Adrenal gland (tissue), 12 donors: ENCODE results near the gene FADS2. TPM values are rescaled to one million over a fixed set of nuclear protein-coding genes. Genes with fewer than 3 reads are reported as not detected.

Experiments used
- DNase-seq, 7 donors: peaks; one replicate each; pipeline ENCODE4 v3.0.0-alpha.2; 2019 to 2020
- H3K27ac ChIP-seq, 5 donors: fragments of 200-600 bp; sonication (generic) in 4 of 5; 1 replicate in 3 of 5; 2 replicates in 2 of 5; pipeline versions ENCODE4 v1.5.1 to v1.8.0; 2016 to 2020; ENCODE audit warnings: mild to moderate bottlenecking in 1 of 5
- H3K27me3 ChIP-seq: fragments of 200-600 bp; 2 replicates; pipeline ENCODE4 v1.8.0; 2021
- H3K36me3 ChIP-seq, 2 donors: fragments of 200-600 bp; replicated peaks in 1 of 2; 1 replicate in 1 of 2; 2 replicates in 1 of 2; pipeline versions ENCODE4 v1.5.1 to v1.8.0; 2018 to 2022
- H3K4me1 ChIP-seq, 2 donors: fragments of 200-600 bp; replicated peaks in 1 of 2; 1 replicate in 1 of 2; 2 replicates in 1 of 2; pipeline versions ENCODE4 v1.5.1 to v1.8.0; 2018 to 2021
- H3K4me3 ChIP-seq, 4 donors: fragments of 200-600 bp; sonication (generic) in 3 of 4; one replicate each; pipeline ENCODE4 v1.5.1; 2016 to 2018
- H3K9me3 ChIP-seq, 3 donors: fragments of 200-600 bp; sonication (generic) in 1 of 3; replicated peaks in 1 of 3; 1 replicate in 2 of 3; 2 replicates in 1 of 3; pipeline versions ENCODE4 v1.5.1 to v1.8.0; 2016 to 2021
- POLR2A ChIP-seq, 2 donors: fragments of 450-650 bp; IDR thresholded peaks; one replicate each; pipeline ENCODE4 v1.6.1; 2017; ENCODE audit warnings: antibody characterized with exemption in 2 of 2, mild to moderate bottlenecking in 2 of 2, moderate library complexity in 1 of 2
- WGBS, 4 donors: extraction: QIAGEN DNeasy Blood & Tissue Kit in 2 of 4; methylation state at CpG; one replicate each; pipeline versions ENCODE4 v1.1.5 to v1.1.7; 2013 to 2017; 5-methylcytosine and 5-hydroxymethylcytosine counted together
- intact Hi-C, 2 donors: fragments of 100-400 bp; cut with DNase I; formaldehyde crosslinking; loops; one replicate each; pipeline versions ENCODE4 v1.14.1 to v1.15.0; 2022 to 2023
- polyA plus RNA-seq, 3 donors: library from polyadenylated mRNA; stranded (reverse); fragments of 200-250 nt in 2 of 3; fragments of 350-450 nt in 1 of 3; fragmentation: Illumina TruSeq in 1 of 3; extraction: RNeasy Lipid Tissue Mini Kit (QIAGEN cat#74804) in 1 of 3; gene quantifications; one replicate each; pipeline ENCODE4 v1.2.3, GENCODE V29; 2013 to 2014
- total RNA-seq, 9 donors: library from RNA; depleted of rRNA in 4 of 9; stranded (reverse); fragments of >200 nt in 4 of 9; fragments of 120-200 nt in 1 of 9; fragmentation: NEBNext Ultra II Directional in 1 of 9; extraction: Animal tissue kit (Norgen Biotek cat#: 25700) in 1 of 9; gene quantifications; one replicate each; pipeline versions ENCODE4 v1.1.0 to v1.2.4, GENCODE V29; 2013 to 2023
- TF ChIP-seq, protein P1 (sequence below), 6 experiments: fragments of 450-650 bp in 4 of 6; fragments of 200-600 bp in 2 of 6; sonication (generic) in 1 of 6; IDR thresholded peaks; 1 replicate in 5 of 6; 2 replicates in 1 of 6; pipeline versions ENCODE4 v1.5.1 to v1.8.0; 2016 to 2021; ENCODE audit warnings: antibody characterized with exemption in 6 of 6, mild to moderate bottlenecking in 2 of 6, moderate library complexity in 1 of 6
- donor health status: healthy with polysubstance abuse.
- donor health status: Bipolar disorder and iron deficiency.
- donor health status: DM: yes; HTN: yes; CAD: no.
- donor health status: DM: no; HTN: no; CAD: no.
- donor health status: DM: no; HTN: no; CAD: no.
- donor health status: DM: yes; HTN: yes; CAD: no.

Gene FADS2
- total and polyA plus RNA-seq, 12 donors: 134 to 1,327 (median 488) TPM

DNA sequence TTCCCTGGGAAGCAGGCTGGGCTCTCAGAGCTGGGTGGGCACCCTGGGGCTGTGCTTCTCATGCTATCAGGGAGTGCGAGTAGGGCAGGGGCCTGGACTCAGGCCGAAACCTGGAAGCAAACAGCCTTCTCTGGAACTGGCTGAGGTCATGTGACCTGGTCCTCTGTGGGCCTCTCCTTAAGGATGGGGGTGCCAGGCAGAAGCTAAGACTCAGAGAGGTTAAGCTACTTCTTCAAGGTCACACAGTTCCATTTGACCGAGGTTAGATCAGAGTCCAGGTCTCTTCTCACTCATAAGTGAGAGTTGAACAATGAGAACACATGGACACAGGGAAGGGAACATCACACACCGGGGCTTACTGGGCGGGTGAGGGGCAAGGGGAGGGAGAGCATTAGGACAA, 55.8 kb downstream of the FADS2 start:
- no peak for TF ChIP-seq POLR2A (IDR thresholded peaks at IDR 0.05)
- TF ChIP-seq, protein P1, sequence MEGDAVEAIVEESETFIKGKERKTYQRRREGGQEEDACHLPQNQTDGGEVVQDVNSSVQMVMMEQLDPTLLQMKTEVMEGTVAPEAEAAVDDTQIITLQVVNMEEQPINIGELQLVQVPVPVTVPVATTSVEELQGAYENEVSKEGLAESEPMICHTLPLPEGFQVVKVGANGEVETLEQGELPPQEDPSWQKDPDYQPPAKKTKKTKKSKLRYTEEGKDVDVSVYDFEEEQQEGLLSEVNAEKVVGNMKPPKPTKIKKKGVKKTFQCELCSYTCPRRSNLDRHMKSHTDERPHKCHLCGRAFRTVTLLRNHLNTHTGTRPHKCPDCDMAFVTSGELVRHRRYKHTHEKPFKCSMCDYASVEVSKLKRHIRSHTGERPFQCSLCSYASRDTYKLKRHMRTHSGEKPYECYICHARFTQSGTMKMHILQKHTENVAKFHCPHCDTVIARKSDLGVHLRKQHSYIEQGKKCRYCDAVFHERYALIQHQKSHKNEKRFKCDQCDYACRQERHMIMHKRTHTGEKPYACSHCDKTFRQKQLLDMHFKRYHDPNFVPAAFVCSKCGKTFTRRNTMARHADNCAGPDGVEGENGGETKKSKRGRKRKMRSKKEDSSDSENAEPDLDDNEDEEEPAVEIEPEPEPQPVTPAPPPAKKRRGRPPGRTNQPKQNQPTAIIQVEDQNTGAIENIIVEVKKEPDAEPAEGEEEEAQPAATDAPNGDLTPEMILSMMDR (IDR thresholded peaks at IDR 0.05): no peak
- WGBS, 4 donors: 70 to 81% (median 77%) methylated on average over 3 to 5 of the region's 5 CpGs
- Histone ChIP-seq H3K36me3 (no peaks in the 10 kb centered on the region), H3K9me3 (no peaks in the 10 kb centered on the region), H3K27me3 (no peaks in the 10 kb centered on the region), H3K4me3 (no peak overlapping the region), H3K4me1 (peaks cover 7 to 18% of the 10 kb centered on the region in 2 donors), H3K27ac (no peak overlapping the region)
- intact Hi-C loops: no loop called here
- no peak for DNase-seq

DNA sequence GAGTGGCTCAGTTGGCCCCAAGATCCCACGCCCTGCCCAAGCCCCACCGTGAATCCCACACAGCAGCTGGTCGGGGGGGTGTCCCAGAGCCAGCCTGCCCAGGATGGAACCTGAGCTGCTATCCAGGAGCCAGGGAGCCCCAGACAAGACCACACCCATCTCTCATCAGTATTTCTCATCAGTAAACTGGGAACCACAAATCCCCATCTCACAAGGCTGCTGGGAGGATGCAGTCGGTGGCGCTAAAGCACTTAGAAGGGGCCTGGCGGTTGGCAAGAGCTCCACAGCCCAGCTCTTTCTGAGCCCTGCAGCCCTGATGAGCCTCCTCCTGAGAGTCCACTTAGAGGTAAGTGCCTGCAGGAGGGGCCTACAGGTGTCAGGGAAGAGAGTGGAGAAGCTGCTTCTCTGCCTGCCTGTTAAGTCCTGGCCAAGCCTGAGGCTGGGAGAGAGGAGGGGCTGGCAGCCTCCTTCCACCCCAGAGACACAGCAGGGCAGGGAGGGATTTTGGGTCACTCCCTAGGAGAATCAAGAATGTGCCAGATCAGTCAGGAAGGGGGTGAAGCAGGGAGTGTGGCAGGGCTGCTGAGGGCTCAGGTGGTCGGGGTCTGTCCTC, 57.2 kb downstream of the FADS2 start:
- Histone ChIP-seq H3K27ac (no peak overlapping the region), H3K9me3 (no peaks in the 10 kb centered on the region), H3K4me1 (peaks cover 10 to 25% of the 10 kb centered on the region in 2 donors), H3K36me3 (no peaks in the 10 kb centered on the region), H3K4me3 (no peak overlapping the region), H3K27me3 (no peaks in the 10 kb centered on the region)
- TF ChIP-seq POLR2A (IDR thresholded peaks at IDR 0.05): no peak
- TF ChIP-seq, protein P1 (IDR thresholded peaks at IDR 0.05): no peak
- WGBS, 4 donors: 88 to 97% (median 92%) methylated on average over 6 to 7 of the region's 7 CpGs
- DNase-seq: no peak
- intact Hi-C loops: no loop called here

DNA sequence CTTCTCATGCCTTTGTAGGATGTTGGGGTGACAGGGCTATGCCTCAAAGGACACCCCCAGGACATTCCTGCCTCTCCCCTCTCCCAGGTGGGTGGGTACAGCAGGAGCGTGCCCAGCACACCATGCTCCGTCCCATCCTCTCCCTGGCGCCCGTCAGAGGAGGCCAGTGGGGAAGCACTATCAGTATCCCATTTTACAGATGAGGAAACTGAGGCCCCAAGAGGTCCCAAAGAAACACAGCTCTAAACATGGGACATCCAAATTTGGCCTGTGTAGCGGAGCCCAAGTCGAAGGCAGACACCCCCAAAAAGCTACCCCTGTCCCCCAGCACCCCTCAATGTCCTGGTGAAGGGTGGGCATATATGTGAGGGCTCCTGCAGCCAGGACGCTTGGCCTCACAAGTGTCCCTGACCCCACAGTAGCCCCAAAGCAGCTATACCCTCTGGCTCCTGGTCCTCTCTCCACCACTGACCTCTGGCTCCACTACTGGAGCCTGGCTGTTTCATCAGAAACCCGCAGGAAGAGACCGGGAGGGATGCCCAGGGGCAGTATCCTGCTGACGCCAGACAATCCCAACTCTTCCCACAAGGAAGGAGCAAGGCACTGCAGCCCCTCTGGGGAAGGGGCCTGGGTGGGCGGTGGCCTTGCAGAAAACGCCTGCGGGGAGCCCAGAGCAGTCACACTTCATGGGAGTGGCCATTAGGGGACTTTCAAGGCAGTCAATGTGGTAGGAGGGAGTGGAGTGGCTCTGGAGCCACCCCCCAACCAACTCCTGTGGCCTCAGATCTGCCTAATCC, 57.9 kb downstream of the FADS2 start:
- TF ChIP-seq POLR2A (IDR thresholded peaks at IDR 0.05): no peak
- TF ChIP-seq, protein P1 (IDR thresholded peaks at IDR 0.05): no peak
- H3K4me1 ChIP-seq: peaks cover 17 to 32% of the 10 kb centered on the region in 2 donors
- WGBS, 4 donors: 94 to 100% (median 96%) methylated on average over 6 to 13 of the region's 13 CpGs
- no peaks in the 10 kb centered on the region for H3K27me3 ChIP-seq
- H3K36me3 ChIP-seq: no peaks in the 10 kb centered on the region
- no peaks in the 10 kb centered on the region for H3K9me3 ChIP-seq
- DNase-seq: no peak
- intact Hi-C loops: no loop called here
- H3K4me3 ChIP-seq: no peak overlapping the region
- H3K27ac ChIP-seq: no peak overlapping the region

DNA sequence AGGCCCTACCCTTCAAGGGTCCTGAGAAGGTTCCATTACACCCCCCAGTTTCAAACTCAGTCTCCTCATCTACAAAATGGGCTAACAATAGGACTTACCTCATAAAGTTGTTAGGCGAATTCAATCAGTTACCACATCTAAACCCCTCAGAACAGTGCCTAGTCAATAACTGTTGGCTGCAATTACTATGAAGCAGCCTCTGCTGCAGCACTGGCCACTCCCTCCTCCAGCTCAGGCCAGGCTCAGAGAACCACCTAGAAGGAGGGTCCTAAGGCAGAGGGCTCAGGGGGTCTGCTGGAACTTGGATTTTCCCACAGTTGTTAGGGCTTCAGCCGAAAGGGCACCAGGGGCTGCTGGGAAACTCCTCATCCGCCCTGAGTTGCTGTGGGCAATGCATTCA, 58.5 kb downstream of the FADS2 start:
- TF ChIP-seq, protein P1 (IDR thresholded peaks at IDR 0.05): no peak
- no peak for TF ChIP-seq POLR2A (IDR thresholded peaks at IDR 0.05)
- H3K9me3 ChIP-seq: no peaks in the 10 kb centered on the region
- no peaks in the 10 kb centered on the region for H3K27me3 ChIP-seq
- no peak for DNase-seq
- H3K36me3 ChIP-seq: no peaks in the 10 kb centered on the region
- 96 to 100% (median 98%) methylated on average over 2 to 3 of the region's 3 CpGs for WGBS, 4 donors
- no peak overlapping the region for H3K27ac ChIP-seq
- H3K4me3 ChIP-seq: no peak overlapping the region
- H3K4me1 ChIP-seq: peaks cover 18 to 33% of the 10 kb centered on the region in 2 donors
- intact Hi-C loops: no loop called here
